ENCODE data around the gene TMA7B.

- no peak for TF ChIP-seq POLR2A (IDR thresholded peaks at IDR 0.05)
- TF ChIP-seq CTCF (IDR thresholded peaks at IDR 0.05), result no peak
Measured at GRCh38 chr22:39996732-39997131, 36.5 kb downstream of the TMA7B start.
